Endothelial cell (in vitro differentiated cells): ENCODE results near the gene ZNF648. TPM values are rescaled to one million over a fixed set of nuclear protein-coding genes. Genes with fewer than 3 reads are reported as not detected.

Experiments
- DNase-seq: peaks from one replicate; pipeline ENCODE4 v3.0.0; 2021; ENCODE audit warnings: low spot score
- H3K27ac Mint-ChIP-seq: one replicate; pipeline ENCODE4 v1.8.0; 2021; ENCODE audit warnings: mixed read lengths, inconsistent platforms; ENCODE audit not compliant: unreplicated experiment
- H3K27me3 Mint-ChIP-seq: one replicate; pipeline ENCODE4 v1.8.0; 2021; ENCODE audit warnings: mild to moderate bottlenecking, moderate library complexity, mixed read lengths, inconsistent platforms; ENCODE audit not compliant: unreplicated experiment
- H3K36me3 Mint-ChIP-seq: one replicate; pipeline ENCODE4 v1.8.0; 2021; ENCODE audit warnings: mild to moderate bottlenecking, low read depth, mixed read lengths, inconsistent platforms; ENCODE audit not compliant: unreplicated experiment
- H3K4me1 Mint-ChIP-seq: one replicate; pipeline ENCODE4 v1.8.0; 2021; ENCODE audit warnings: mild to moderate bottlenecking, mixed read lengths, inconsistent platforms; ENCODE audit not compliant: unreplicated experiment
- H3K4me3 Mint-ChIP-seq: one replicate; pipeline ENCODE4 v1.8.0; 2021; ENCODE audit warnings: mild to moderate bottlenecking, mixed read lengths, inconsistent platforms; ENCODE audit not compliant: unreplicated experiment
- H3K9me3 Mint-ChIP-seq: one replicate; pipeline ENCODE4 v1.8.0; 2021; ENCODE audit warnings: mixed read lengths, inconsistent platforms; ENCODE audit not compliant: unreplicated experiment
- total RNA-seq: library from RNA; stranded (reverse); fragmentation: NEBNext Ultra II Directional; extraction: Animal tissue kit (Norgen Biotek cat#: 25700); gene quantifications from one replicate; pipeline ENCODE4 v1.2.1, GENCODE V29; 2021; ENCODE audit not compliant: unreplicated experiment
- TF ChIP-seq, protein P1 (sequence below): fragments of 200-600 bp; sonication (generic); IDR thresholded peaks from one replicate; pipeline ENCODE4 v1.5.0; 2021; ENCODE audit warnings: antibody characterized with exemption; ENCODE audit not compliant: unreplicated experiment

The ZNF648 gene
- total RNA-seq, 1 donor from 2014 or later: not detected

DNA sequence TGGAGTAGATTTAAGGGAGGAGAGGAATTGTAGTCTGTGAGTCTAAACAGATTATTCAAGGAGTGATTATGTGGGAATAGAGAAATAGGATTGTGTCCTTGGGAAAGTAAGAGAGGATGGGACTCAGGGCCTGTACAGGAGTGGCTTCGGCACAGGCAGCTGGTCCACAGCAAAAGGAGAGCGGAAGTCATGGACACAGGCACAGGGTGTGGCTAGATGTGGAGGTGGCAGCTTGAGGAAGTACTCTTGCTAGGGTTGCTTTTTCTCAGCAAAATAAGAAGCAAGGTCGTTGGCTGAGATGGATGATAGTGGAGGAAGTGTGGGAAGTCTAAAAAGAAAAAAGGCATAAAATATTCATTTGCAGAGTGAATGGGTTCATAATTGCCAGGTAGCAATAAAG, 18.5 kb upstream of the ZNF648 start:
- H3K9me3 Mint-ChIP-seq: no peaks in the 10 kb centered on the region
- TF ChIP-seq, protein P1, sequence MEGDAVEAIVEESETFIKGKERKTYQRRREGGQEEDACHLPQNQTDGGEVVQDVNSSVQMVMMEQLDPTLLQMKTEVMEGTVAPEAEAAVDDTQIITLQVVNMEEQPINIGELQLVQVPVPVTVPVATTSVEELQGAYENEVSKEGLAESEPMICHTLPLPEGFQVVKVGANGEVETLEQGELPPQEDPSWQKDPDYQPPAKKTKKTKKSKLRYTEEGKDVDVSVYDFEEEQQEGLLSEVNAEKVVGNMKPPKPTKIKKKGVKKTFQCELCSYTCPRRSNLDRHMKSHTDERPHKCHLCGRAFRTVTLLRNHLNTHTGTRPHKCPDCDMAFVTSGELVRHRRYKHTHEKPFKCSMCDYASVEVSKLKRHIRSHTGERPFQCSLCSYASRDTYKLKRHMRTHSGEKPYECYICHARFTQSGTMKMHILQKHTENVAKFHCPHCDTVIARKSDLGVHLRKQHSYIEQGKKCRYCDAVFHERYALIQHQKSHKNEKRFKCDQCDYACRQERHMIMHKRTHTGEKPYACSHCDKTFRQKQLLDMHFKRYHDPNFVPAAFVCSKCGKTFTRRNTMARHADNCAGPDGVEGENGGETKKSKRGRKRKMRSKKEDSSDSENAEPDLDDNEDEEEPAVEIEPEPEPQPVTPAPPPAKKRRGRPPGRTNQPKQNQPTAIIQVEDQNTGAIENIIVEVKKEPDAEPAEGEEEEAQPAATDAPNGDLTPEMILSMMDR: no peak
- DNase-seq: no peak
- H3K27ac Mint-ChIP-seq: no peak overlapping the region
- H3K27me3 Mint-ChIP-seq: no peaks in the 10 kb centered on the region
- H3K36me3 Mint-ChIP-seq: no peaks in the 10 kb centered on the region
- H3K4me1 Mint-ChIP-seq: peaks cover 5% of the 10 kb centered on the region
- H3K4me3 Mint-ChIP-seq: no peak overlapping the region

DNA sequence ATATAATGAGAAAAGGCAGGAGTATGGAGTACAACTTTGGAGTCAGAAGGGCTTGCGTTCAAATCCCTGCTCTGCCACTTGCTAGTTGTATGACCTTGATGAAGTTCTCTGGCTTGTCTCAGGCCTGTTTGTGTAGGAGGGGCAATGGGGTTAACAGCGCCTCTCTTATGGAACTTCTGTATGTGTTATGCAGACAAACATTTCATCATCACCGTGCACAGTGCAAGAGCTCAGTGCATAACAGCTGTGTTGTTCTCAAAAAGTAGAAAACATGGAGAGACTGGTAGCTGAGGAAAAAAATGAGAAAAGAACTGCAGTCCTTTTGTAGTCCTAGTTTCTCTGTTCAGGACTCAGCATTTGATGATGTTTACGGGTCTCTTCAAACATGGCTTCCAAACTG, 10.4 kb upstream of the ZNF648 start:
- TF ChIP-seq, protein P1: no peak
- Mint-ChIP-seq H3K27me3 (no peaks in the 10 kb centered on the region), H3K36me3 (no peaks in the 10 kb centered on the region), H3K4me1 (no peaks in the 10 kb centered on the region), H3K27ac (no peak overlapping the region), H3K4me3 (no peak overlapping the region), H3K9me3 (no peaks in the 10 kb centered on the region)
- DNase-seq: no peak

DNA sequence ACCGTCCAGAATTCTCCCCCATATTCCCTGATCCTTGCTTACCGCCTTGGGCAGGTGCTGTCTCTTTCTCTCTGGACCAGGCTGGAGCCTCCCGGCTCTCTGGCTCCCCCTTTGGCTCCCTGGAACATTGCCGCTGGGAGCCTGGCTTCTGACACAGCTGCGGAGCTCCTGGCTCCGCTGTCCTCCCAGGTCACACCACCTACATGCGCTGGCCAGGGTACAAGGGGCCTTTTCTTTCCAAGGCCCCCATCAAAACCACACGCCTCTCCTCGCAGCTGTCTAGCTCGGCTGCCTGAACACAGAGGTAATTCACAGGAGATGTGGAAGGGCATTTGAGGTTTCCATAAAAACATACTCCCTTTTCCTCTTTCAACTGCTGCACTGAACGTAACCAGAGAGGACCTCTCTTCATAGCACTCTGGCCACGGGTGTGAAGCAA, 7.5 kb upstream of the ZNF648 start:
- Mint-ChIP-seq H3K4me3 (no peak overlapping the region), H3K27ac (no peak overlapping the region), H3K27me3 (peaks cover 6% of the 10 kb centered on the region), H3K36me3 (no peaks in the 10 kb centered on the region), H3K9me3 (no peaks in the 10 kb centered on the region), H3K4me1 (peaks cover 3% of the 10 kb centered on the region)
- DNase-seq: peak; percentile 82
- TF ChIP-seq, protein P1: peak; percentile 75

DNA sequence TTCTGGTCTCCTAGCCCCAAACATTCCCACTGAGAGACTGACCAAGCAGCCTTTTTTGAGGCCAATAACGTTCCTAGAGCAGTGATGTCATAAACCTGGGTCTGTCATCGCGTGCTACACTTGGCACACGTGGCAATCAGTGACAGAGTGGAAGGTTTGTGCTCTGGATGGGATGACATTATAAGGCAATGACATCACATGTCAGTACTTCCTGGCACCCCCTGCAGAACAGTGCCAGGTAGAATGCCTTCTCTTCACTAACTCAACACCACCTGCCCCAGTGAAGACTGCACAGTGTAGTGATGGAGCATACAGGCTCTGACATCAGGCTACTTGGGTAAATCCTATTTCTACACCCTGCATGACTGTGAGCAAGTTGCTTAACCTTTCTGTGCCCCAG, 5.4 kb upstream of the ZNF648 start:
- H3K27me3 Mint-ChIP-seq: peaks cover 10% of the 10 kb centered on the region
- H3K36me3 Mint-ChIP-seq: no peaks in the 10 kb centered on the region
- no peak for DNase-seq
- H3K4me1 Mint-ChIP-seq: peaks cover 3% of the 10 kb centered on the region
- TF ChIP-seq, protein P1: no peak
- H3K27ac Mint-ChIP-seq: no peak overlapping the region
- H3K4me3 Mint-ChIP-seq: no peak overlapping the region
- H3K9me3 Mint-ChIP-seq: peaks cover 4% of the 10 kb centered on the region

DNA sequence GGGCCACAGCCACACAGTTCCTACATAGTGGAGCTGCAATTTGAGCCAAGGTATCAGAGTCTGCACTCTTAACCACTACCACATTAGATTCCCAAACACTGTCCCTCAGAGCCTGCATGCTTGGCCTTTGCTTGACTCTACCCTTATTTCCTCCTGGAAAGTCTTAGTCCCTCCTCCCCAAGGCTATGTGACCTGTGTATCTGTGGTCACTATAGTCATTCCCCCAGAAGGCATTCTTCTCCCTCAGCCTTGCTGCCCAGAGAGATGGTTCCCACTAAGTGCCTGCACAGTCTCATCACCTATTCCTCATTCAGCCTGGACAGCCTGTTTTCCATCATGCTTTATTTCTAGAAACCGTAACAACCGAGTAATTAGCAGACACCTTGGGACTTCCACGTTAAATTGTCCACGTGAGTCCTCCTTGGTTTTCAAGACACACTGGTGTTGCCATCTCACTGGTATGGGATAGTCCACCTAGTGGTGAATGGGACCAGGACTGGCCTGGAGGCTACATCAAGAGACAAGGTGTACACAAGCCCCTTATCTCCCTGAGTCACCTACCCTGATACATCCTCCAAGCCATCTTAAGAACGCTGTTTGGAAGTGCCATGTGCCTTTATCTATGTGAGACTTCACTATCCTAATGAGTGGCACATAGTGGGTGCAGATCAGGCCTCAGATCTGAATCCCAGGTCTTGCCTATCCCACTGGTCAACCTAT, 3.8 kb upstream of the ZNF648 start:
- Mint-ChIP-seq H3K27ac (no peak overlapping the region), H3K4me3 (no peak overlapping the region), H3K36me3 (no peaks in the 10 kb centered on the region), H3K27me3 (peaks cover 14% of the 10 kb centered on the region), H3K9me3 (peaks cover 4% of the 10 kb centered on the region), H3K4me1 (peaks cover 3% of the 10 kb centered on the region)
- DNase-seq: no peak
- TF ChIP-seq, protein P1: no peak
